ENCODE data around the gene CHERP.
"Not testable (repeated sequence)": the region's sequence is repeated elsewhere in the genome, so short reads cannot be mapped to it uniquely, and the experiment has no call there.

The CHERP gene

GRCh38 chr19:16514383-16515019, 27.7 kb downstream of the CHERP start:
- no peak for TF ChIP-seq Cebpa-rat (IDR thresholded peaks at IDR 0.05)
- no peak overlapping the region for H3K4me3 ChIP-seq
- H4K20me1 ChIP-seq = peaks cover 0 to 65% (median 39%) of the 10 kb centered on the region in 11 experiments; a peak in 19 of 22 replicates
- H3K36me3 ChIP-seq = peaks cover 42 to 89% (median 59%) of the 10 kb centered on the region in 11 experiments
- H3K27ac ChIP-seq = no peak overlapping the region
- H3K9me3 ChIP-seq (replicated peaks in 1 of 11) = no peaks in the 10 kb centered on the region
- H3K9ac ChIP-seq = no peak overlapping the region; a peak in 1 of 22 replicates
- H3K27me3 ChIP-seq = no peaks in the 10 kb centered on the region
- no peak overlapping the region for H3K4me2 ChIP-seq
- H3K4me1 ChIP-seq = peaks cover 0 to 6% (median 0%) of the 10 kb centered on the region in 10 experiments; a peak in 1 of 20 replicates

GRCh38 chr19:16512611-16513010, 29.6 kb downstream of the CHERP start:
- H3K36me3 ChIP-seq = peaks cover 23 to 86% (median 50%) of the 10 kb centered on the region in 11 experiments
- not testable (repeated sequence) for H3K4me2 ChIP-seq; H3K27me3 ChIP-seq; H3K27ac ChIP-seq; H3K4me3 ChIP-seq; H3K9me3 ChIP-seq (replicated peaks in 1 of 11); H3K9ac ChIP-seq; H3K4me1 ChIP-seq
- peaks cover 0 to 46% (median 20%) of the 10 kb centered on the region in 11 experiments; a peak in 19 of 22 replicates for H4K20me1 ChIP-seq

GRCh38 chr19:16509141-16510061, 32.8 kb downstream of the CHERP start:
- no peak overlapping the region for H3K27ac ChIP-seq
- no peak overlapping the region for H3K9ac ChIP-seq
- no peak for TF ChIP-seq Cebpa-rat (IDR thresholded peaks at IDR 0.05)
- H3K4me3 ChIP-seq = no peak overlapping the region
- H3K9me3 ChIP-seq (replicated peaks in 1 of 11) = no peaks in the 10 kb centered on the region
- H3K36me3 ChIP-seq = peaks cover 11 to 82% (median 40%) of the 10 kb centered on the region in 11 experiments; a peak in 19 of 22 replicates
- H3K4me1 ChIP-seq = peaks cover 0 to 5% (median 0%) of the 10 kb centered on the region in 10 experiments; a peak in 4 of 20 replicates
- peaks cover 0 to 14% (median 0%) of the 10 kb centered on the region in 11 experiments; a peak in 6 of 22 replicates for H4K20me1 ChIP-seq
- no peaks in the 10 kb centered on the region for H3K27me3 ChIP-seq
- no peak overlapping the region for H3K4me2 ChIP-seq

GRCh38 chr19:16508546-16508945, 33.7 kb downstream of the CHERP start:
- no peak overlapping the region for H3K27ac ChIP-seq
- no peaks in the 10 kb centered on the region for H3K9me3 ChIP-seq (replicated peaks in 1 of 11)
- H3K4me3 ChIP-seq = no peak overlapping the region
- H4K20me1 ChIP-seq = peaks cover 0 to 10% (median 0%) of the 10 kb centered on the region in 11 experiments; a peak in 2 of 22 replicates
- H3K4me2 ChIP-seq = no peak overlapping the region
- H3K9ac ChIP-seq = no peak overlapping the region; a peak in 1 of 22 replicates
- no peak for TF ChIP-seq Cebpa-rat (IDR thresholded peaks at IDR 0.05)
- peaks cover 16 to 84% (median 48%) of the 10 kb centered on the region in 11 experiments; a peak in 20 of 22 replicates for H3K36me3 ChIP-seq
- no peaks in the 10 kb centered on the region for H3K27me3 ChIP-seq
- H3K4me1 ChIP-seq = peaks cover 0 to 5% (median 0%) of the 10 kb centered on the region in 10 experiments; a peak in 4 of 20 replicates

- Histone ChIP-seq H3K27me3 (no peaks in the 10 kb centered on the region), H3K27ac (no peak overlapping the region; a peak in 1 of 22 replicates), H3K9me3 (replicated peaks in 1 of 11) (no peaks in the 10 kb centered on the region), H3K4me3 (no peak overlapping the region), H3K9ac (0 out of 22 replicates have a peak overlapping the region, but pooled peaks of 1 of the 11 experiments have one; percentile 3), H3K36me3 (peaks cover 18 to 85% (median 59%) of the 10 kb centered on the region in 11 experiments; a peak in 21 of 22 replicates), H3K4me1 (peaks cover 0 to 5% (median 0%) of the 10 kb centered on the region in 10 experiments; a peak in 4 of 20 replicates), H3K4me2 (no peak overlapping the region), H4K20me1 (peaks cover 0 to 10% (median 0%) of the 10 kb centered on the region in 11 experiments; a peak in 2 of 22 replicates)
- 0 out of 22 replicates have a peak, but pooled peaks of 1 of the 11 experiments have one; percentile 8 for TF ChIP-seq Cebpa-rat (IDR thresholded peaks at IDR 0.05)
Measured at GRCh38 chr19:16506961-16507360, 35.3 kb downstream of the CHERP start.

- not testable (repeated sequence) for H3K4me3 ChIP-seq; H3K27ac ChIP-seq; H3K27me3 ChIP-seq; H3K9me3 ChIP-seq (replicated peaks in 1 of 11); H3K9ac ChIP-seq; H3K4me2 ChIP-seq; H4K20me1 ChIP-seq; H3K4me1 ChIP-seq
- H3K36me3 ChIP-seq = peaks cover 18 to 85% (median 56%) of the 10 kb centered on the region in 11 experiments; a peak in 21 of 22 replicates
Measured at GRCh38 chr19:16506161-16506560, 36.1 kb downstream of the CHERP start.

DNA sequence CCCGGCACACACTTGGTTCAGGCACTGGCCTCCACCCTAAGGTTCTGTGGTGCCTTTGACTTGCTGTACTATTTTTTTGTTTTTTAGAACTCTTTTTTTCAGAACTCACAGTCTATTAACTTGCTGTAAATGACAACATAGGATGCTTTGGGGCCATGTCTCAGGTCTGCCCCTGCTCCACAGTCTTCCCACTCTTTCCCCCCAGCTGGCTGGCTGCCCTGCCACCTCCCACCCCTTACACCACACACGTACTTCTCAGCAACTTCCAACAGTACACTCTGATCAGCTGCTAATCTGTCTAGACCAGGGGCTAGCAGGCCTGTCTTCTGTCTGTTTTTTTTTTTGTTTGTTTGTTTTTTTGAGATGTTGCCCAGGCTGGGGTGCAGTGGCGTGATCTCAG, 38.0 kb downstream of the CHERP start:
- H3K9me3 ChIP-seq (replicated peaks in 1 of 11) = no peaks in the 10 kb centered on the region
- TF ChIP-seq Cebpa-rat (IDR thresholded peaks at IDR 0.05) = no peak
- no peaks in the 10 kb centered on the region for H3K27me3 ChIP-seq
- peaks cover 0 to 5% (median 0%) of the 10 kb centered on the region in 10 experiments; a peak in 4 of 20 replicates for H3K4me1 ChIP-seq
- H3K4me2 ChIP-seq = no peak overlapping the region
- no peak overlapping the region for H3K4me3 ChIP-seq
- H3K9ac ChIP-seq = no peak overlapping the region
- no peaks in the 10 kb centered on the region for H4K20me1 ChIP-seq
- H3K27ac ChIP-seq = no peak overlapping the region
- peaks cover 16 to 77% (median 48%) of the 10 kb centered on the region in 11 experiments; a peak in 21 of 22 replicates for H3K36me3 ChIP-seq

DNA sequence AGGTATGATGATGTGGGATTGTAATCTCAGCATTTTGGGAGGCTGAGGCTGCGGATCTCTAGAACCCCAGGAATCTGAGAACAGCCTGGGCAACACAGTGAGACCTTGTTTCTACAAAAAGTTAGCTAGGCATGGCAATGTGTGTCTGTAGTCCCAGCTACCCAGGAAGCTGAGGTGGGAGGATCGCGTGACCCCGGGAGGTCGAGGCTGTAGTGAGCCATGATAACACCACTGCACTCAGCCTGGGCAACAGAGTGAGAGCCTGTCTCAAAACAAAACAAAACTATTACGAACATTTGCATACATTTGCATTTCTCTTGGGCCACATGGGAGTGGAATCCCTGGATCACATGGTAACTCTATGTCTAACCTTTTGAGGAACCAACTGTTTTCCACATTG, 44.4 kb downstream of the CHERP start:
- peak overlapping the region in 5 of 11 experiments; percentile 20 to 94 (median 91); a peak in 6 of 22 replicates for H3K4me2 ChIP-seq
- no peaks in the 10 kb centered on the region for H3K9me3 ChIP-seq (replicated peaks in 1 of 11)
- H4K20me1 ChIP-seq = no peaks in the 10 kb centered on the region
- peaks cover 10 to 27% (median 21%) of the 10 kb centered on the region in 10 experiments for H3K4me1 ChIP-seq
- no peak overlapping the region for H3K27ac ChIP-seq
- peaks cover 5 to 26% (median 12%) of the 10 kb centered on the region in 11 experiments; a peak in 19 of 22 replicates for H3K36me3 ChIP-seq
- no peak overlapping the region for H3K4me3 ChIP-seq
- no peak overlapping the region for H3K9ac ChIP-seq
- TF ChIP-seq Cebpa-rat (IDR thresholded peaks at IDR 0.05) = no peak
- no peaks in the 10 kb centered on the region for H3K27me3 ChIP-seq

DNA sequence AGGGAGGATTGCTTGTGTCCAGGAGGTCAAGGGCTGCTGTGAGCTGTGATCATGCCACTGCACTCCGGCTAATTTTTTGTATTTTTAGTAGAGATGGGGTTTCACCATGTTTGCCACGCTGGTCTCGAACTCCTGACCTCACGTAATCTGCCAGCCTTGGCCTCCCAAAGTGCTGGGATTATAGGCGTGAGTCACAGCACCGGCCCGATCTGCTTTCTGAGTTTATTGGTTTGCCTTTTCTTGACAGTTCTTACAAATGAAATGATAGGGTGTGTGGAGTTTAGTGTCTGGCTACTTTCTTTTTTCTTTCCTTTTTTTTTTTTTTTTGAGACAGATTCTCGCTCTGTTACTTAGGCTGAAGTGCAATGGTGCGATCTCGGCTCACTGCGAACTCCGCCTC, 45.2 kb downstream of the CHERP start:
- Histone ChIP-seq H3K4me3 (peak overlapping the region; percentile 65 to 81 (median 74)), H3K27me3 (no peaks in the 10 kb centered on the region), H3K27ac (peak overlapping the region in 4 of 11 experiments; percentile 49 to 77 (median 64); a peak in 5 of 22 replicates), H4K20me1 (no peaks in the 10 kb centered on the region), H3K36me3 (peaks cover under 1 to 18% (median 7%) of the 10 kb centered on the region in 11 experiments; a peak in 16 of 22 replicates), H3K9me3 (replicated peaks in 1 of 11) (no peaks in the 10 kb centered on the region), H3K9ac (peak overlapping the region; percentile 66 to 82 (median 76); a peak in 21 of 22 replicates), H3K4me2 (peak overlapping the region; percentile 74 to 97 (median 88)), H3K4me1 (peaks cover 10 to 27% (median 21%) of the 10 kb centered on the region in 10 experiments)
- TF ChIP-seq Cebpa-rat (IDR thresholded peaks at IDR 0.05) = no peak
